HG03025 (cell line): ENCODE measurements around the gene PDIA5.
"Not testable (repeated sequence)": the region's sequence is repeated elsewhere in the genome, so short reads cannot be mapped to it uniquely, and the experiment has no call there.

Source experiments
- ATAC-seq: cut with Tn5 transposase; IDR thresholded peaks from one replicate; pipeline ENCODE4 v1.9.1; 2021; ENCODE audit warnings: mild to moderate bottlenecking, moderate library complexity; ENCODE audit not compliant: unreplicated experiment, low FRiP score

The PDIA5 gene

DNA sequence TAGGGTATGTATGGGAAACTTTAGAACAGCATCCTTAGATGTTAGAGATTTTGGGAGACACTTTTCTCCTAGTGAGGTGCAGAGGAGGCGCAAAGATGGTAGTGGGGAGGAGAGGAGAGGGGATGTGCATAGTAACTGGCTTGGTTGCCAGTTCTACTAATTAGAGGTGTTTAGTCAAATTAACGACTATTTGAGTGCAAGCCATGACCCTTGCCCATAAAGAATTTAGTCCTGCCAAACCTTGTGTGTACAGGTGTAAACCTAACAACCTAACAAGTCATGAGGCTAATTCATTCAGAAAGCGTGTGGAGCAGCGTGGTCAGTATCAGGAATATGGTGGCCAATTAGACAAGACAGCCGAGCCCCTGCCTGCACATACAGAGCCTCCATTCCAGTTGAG, 72.7 kb downstream of the PDIA5 start:
- ATAC-seq = no peak

- ATAC-seq = no peak
Observed at GRCh38 chr3:123140550-123140949, 73.7 kb downstream of the PDIA5 start.

DNA sequence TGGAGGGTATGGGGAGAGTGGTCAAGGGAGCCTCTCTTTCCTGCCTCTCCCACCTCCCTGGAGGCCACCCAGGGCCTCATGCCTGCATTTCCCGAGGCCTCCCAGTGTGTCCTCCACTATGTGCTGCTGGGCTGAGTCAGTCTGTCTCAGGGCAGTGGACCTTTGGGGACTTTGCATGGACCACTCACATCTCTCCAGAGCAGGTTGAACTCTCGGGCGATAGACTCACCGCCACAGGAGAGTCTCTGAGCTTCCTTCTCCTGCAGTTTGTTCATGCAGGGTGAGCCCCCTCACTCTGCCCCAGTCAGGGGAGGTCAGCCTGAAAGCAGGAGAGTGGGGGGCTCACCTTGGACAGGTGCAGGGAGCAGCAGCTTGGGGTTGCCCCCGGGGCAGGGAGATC, 74.5 kb downstream of the PDIA5 start:
- ATAC-seq = no peak

DNA sequence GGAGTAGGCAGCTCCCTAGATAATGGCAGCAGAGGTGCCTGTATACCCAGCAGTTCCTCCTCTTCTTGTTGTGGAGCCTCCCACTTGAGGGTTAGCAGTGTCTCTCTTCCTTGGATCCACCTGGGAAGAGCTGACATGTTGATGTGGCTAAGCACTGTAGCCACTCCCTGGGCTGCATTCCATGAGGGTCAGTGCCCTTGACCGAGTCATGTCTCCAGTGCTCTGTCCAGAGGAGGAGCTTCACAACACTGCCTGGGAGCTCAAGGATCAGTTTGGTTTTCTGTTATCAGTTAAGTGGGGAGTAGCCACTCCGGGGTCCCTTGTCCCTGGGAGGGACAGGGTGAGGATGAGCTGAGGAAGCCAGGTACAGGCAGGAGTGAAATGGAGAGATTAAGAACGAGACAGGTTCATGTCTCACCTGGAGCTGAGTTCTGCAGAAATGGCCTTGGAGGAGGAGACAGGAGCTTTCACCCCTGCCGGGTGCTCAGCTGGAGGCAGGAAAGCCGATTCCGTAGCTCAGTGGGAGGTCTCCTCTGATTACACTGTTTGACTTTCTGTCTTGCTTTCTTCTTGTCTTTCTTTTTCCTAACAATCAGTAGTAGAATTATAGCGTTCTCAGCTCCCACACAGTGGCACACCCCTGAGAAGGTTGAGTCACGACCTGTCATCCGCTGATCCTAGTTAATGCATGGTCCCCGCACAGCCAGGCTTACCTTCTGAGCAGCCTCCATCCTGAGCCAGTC, 77.0 kb downstream of the PDIA5 start:
- ATAC-seq = no peak

DNA sequence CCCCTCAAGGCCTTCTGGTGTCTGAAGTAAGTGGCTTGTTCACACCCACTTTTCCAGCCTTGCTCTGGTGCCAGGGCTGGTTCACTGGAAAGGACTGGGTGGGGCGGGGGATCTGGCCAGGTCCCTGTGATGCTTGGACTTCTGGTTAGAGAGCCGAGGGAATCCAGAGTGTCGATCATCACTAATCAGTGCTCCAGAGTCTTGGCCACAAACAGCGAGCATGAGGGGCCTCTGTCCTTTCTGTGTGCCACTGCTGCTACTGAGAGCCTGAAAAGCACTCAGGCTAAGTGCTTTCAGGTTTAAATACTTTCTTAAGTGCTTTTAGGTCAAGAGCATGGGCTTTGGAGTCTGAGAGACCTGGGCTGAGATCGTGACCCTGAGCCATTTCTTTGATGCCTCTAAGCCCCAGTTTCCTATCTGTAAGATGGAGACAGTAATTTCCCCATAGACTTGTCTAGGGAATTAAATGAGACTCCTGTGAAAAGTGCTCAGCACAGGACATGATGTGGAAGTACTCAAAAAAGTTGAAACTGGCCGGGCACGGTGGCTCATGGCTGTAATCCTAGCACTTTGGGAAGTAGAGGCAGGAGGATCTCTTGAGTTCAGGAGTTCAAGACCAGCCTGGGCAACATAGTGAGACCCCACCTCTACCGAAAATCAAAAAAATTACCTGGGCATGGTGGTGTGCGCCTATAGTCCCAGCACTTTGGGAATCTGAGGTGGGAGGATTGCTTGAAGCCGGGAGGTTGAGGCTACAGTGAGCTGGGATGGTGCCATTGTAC, 81.1 kb downstream of the PDIA5 start:
- no peak for ATAC-seq

- no peak for ATAC-seq
Observed at GRCh38 chr3:123148772-123149171, 81.9 kb downstream of the PDIA5 start.

GRCh38 chr3:123149525-123149924, 82.7 kb downstream of the PDIA5 start:
- no peak for ATAC-seq

DNA sequence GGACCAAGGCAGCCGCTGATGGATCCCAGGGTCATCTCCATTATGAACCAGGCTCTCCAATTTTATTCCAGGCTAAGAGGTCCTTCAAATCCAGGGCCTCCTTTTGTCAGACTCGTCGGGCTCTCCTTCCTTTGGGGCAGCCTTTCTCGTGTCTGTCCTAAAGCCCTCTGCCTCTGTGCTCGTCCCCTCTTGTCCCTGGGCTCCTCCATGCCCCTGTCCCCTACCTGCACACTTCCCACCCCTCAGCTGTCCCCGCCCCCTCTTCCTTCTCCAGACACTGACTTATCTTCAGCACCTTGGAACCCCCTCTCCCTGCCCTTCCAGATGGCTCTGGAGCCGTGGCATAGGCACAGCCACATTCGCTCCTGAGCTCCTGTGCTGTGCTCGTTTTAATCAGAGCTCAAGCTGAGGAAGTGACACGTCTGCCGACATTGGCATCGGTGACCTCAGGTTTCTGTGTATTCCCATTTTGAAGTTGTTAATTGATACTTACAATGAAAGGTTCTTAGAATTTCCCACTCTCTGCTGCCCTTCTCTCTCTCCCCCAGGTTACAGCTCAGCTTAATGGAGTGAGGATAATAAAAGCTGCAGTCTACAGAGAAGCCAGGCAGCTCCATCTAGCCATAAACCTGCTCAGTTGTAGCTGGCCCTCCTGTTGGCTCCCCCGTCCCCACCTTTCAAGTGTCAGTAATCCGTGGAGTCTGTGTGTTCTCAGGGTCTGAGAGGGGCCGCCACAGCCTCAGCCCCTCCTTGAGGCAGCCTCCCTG, 83.8 kb downstream of the PDIA5 start:
- no peak for ATAC-seq

DNA sequence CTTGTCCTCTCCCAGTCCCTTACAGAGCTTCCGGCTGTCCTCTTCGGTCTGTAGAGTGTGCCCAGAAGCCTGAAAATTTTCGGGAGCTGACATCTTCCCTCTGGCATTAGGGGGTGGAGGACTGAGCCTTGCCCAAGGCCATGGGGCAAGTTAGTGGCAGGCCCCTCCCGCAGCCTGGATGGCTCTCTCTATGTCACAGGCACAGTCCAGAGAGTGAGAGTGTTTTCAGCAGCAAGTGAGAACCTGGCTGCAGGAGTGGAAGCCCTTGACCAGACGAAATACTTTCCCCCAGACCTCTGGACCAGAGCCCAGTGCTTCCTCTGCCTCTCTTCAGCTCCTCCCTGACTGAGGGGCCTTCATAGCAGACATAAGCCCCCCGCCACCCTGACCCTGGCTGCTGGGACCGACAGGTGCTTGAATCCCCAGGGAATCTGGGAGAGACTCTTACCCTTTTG, 84.5 kb downstream of the PDIA5 start:
- ATAC-seq = no peak

DNA sequence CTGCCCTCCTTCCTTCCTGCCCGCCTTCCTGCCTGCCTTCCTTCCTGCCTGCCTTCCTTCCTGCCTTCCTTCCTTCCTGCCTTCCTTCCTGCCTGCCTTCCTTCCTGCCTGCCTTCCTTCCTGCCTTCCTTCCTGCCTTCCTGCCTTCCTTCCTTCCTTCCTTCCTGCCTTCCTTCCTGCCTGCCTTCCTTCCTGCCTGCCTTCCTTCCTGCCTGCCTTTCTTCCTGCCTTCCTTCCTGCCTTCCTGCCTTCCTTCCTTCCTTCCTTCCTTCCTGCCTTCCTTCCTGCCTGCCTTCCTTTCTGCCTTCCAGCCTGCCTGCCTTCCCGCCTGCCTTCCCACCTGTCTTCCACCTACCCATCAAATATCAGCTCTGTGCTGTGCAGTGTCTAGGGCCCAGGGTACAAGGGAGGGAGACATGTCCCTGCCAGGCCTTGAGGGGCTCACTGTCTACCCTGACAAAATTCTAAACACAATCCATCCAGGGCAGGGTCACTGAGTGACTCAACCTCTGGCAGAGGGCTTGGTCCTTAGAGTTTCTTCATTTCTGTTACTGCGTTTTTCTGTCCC, 85.1 kb downstream of the PDIA5 start:
- ATAC-seq = not testable (repeated sequence)

DNA sequence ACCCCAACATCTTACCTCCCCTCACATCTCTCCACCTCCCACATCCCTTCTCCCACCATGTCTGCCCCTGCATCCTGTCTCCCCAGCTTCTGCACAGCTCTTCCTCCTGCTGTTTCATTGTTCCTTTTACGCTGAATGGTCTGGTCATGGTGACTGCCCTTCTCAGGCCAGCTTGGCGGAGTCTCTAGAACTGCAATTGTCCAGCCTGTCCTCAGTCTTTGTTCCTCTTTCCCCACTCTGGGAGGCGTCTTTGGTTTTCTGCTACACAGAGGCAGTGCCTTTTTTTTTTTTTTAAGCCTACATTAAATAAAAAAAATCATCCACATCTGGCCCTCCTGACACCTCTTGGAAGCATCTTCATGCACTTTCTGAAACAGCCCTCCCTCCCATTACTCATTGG, 85.9 kb downstream of the PDIA5 start:
- ATAC-seq = no peak

- no peak for ATAC-seq
Observed at GRCh38 chr3:123153125-123154019, 86.5 kb downstream of the PDIA5 start.

GRCh38 chr3:123154020-123154985, 87.5 kb downstream of the PDIA5 start:
- ATAC-seq = no peak

DNA sequence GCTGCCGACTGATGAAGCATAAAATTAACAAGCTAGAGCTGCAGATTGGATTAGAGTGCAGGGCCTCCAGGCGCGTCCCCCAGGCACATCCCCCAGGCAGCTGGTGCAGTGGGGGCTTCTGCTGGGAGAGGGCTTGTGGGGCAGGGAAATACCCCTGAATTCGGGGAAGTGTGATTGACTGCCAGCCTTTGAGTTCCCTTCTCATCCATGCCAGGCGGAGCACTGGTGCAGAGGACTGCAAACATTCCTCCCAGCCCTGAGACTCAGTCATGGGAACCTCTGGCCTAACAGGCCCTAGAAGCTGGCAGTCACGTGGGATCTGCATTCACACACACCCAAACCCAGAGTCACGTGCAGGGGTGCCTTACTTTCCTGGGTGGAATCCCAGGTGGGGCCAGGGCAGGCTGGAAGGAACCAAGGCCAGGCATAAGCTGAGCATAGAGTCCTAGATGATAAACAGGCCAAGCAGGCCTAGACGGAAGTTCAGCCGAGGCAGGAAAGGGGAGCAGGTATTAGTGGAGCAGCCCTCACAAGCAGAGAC, 88.7 kb downstream of the PDIA5 start:
- no peak for ATAC-seq

- ATAC-seq = no peak
Observed at GRCh38 chr3:123156276-123156995, 89.6 kb downstream of the PDIA5 start.

GRCh38 chr3:123157209-123157597, 90.4 kb downstream of the PDIA5 start:
- ATAC-seq = no peak

- no peak for ATAC-seq
Observed at GRCh38 chr3:123157598-123158287, 90.9 kb downstream of the PDIA5 start.
